GM19023 (cell line): ENCODE data around the gene ZHX3.
A peak's percentile ranks its signal among the peaks of the same experiment; 100 is the strongest.

Source experiments
- ATAC-seq: cut with Tn5 transposase; IDR thresholded peaks from one replicate; pipeline ENCODE4 v1.9.1; 2021; ENCODE audit warnings: mild to moderate bottlenecking, moderate library complexity; ENCODE audit not compliant: unreplicated experiment

ZHX3 gene, protein sequence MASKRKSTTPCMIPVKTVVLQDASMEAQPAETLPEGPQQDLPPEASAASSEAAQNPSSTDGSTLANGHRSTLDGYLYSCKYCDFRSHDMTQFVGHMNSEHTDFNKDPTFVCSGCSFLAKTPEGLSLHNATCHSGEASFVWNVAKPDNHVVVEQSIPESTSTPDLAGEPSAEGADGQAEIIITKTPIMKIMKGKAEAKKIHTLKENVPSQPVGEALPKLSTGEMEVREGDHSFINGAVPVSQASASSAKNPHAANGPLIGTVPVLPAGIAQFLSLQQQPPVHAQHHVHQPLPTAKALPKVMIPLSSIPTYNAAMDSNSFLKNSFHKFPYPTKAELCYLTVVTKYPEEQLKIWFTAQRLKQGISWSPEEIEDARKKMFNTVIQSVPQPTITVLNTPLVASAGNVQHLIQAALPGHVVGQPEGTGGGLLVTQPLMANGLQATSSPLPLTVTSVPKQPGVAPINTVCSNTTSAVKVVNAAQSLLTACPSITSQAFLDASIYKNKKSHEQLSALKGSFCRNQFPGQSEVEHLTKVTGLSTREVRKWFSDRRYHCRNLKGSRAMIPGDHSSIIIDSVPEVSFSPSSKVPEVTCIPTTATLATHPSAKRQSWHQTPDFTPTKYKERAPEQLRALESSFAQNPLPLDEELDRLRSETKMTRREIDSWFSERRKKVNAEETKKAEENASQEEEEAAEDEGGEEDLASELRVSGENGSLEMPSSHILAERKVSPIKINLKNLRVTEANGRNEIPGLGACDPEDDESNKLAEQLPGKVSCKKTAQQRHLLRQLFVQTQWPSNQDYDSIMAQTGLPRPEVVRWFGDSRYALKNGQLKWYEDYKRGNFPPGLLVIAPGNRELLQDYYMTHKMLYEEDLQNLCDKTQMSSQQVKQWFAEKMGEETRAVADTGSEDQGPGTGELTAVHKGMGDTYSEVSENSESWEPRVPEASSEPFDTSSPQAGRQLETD

DNA sequence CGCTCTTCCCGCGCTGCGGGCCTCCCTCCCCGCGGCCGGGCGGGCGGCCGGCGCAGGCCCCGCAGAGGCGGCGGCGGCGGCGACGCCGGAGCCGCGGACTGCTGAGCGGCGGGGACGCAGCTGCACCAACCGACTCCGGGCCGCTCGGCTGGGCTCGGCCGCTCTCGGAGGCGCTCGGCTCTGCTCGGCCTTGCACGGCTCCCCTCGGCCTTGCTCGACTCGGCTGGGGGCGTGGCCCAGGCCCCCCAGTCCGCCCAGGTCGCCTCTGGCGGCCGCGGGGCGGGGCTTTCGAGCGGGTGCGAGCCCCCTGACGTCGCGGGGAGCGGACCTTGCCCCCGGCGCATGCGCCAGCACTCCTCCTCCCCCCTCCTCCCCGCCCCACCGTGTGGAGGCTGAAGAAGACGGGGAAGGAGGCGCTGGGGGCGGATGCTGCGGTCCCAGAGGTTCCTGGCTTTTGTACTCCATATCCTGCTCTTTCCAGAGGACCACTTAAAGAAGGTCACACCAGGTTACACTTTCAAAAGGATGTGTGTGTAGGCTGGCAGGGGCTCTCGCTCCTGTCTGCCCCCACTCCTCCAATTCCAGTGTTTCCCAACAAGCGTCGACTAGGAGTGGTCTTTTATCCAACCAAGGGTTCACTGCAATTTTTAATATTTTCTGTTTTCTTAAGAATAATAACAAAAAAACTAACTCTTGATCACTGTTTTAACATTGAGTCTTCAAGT is at the start of gene ZHX3:
TSS of gene ZHX3 (minus strand) at position 186 of the 725 bp plus-strand sequence. CDS start 112,815 bp downstream, outside the sequence.
- peak; percentile 97 for ATAC-seq

DNA sequence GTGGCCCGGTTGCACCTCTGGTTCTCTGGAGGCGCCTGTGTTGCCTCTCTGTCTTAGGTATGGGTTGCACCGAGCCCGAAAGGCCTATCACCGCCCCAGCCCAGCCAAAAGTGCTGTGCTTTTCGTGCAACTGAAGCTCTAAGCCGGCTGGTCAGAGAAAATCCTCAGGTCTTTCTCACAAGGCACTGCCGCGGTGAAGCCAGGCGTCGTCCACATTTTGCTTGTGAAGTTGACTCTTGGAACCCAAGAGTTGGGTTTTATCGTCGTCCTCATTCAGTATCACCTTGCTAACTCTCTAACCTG is 49.8 kb upstream of the ZHX3 start:
- ATAC-seq = no peak

DNA sequence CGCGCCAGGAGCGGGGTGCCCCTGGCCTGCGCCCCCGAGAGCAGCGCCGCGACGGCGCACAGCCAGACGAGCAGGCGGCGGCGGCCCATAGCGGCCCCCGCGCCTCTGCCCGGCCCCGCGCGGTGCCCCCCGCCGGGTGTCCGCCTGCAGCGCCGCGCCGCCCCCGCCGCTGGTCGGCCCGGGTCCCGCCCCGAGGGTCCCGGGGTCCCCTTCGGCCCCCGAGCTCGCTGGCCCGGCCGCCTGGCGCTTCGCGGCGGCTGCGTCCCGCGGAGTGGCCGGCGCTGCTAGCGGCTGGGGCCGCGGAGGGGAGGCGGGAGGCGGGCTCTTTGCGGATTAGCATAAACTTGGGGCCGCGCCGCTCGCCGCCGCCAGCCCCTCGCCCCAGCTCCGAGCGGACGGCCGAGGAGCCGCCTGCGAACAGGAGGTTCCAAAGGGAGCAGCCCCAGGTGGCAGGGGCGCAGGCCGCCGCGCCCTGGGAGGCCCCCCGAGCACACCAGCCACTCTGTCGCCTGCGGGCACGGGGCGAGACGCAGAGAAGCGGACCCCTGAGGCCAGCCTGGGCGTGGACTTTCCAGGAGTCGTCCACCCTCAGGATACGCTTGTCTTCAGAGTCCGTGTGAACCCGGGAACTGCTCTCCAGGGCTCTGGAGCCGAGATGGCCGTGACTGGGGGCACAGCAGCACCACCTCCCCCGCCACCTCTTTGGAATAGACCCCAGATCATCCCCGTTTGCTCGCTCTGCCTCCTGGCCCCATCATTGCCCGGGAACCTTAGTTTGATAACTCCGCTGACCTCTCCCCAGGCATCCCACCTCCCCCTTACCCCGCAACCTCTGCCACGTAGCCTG is 49.2 kb upstream of the ZHX3 start, which contains the start of gene EMILIN3:
TSS of gene EMILIN3 (minus strand) at position 273 of the 847 bp plus-strand sequence. CDS start at position 89, 184 bp downstream.
- ATAC-seq = no peak

DNA sequence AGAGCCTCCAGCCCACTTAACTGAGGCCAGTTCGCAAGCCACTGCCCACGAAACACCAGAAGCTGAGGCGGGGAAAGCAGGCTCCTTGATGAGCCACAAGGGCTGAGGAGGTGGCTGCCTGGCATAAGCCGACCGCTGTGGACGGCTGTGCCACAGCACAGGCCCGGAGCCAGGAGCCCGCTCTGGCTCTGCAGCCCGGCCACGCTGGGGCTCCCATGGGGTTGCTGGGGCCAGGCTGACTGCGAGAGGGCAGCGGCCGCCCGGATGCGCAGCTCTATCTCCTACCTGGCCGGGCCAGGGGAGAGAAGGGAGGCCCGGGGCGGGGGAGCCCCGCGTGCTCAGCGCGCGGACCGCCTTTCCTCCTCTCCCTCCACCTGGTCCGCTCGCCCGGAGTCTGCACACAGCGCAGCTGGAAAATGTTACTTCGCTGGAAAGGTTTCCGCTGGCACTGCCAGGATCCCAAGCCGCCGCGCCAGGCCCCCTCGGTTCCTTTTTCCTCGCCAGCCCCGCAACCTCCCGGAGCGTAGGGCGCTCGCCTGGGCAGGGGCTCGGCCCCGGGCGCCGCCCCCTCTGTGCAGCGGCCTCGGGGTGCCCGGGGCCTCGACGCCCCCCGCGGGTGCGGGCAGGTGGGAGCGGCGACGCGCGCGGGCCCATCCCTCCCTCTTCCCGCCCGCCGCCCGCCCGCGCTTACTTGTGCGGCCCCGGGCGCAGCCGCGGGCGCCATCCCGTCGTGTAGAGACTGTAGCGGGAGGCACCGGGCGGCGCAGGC is 48.4 kb upstream of the ZHX3 start:
- no peak for ATAC-seq

DNA sequence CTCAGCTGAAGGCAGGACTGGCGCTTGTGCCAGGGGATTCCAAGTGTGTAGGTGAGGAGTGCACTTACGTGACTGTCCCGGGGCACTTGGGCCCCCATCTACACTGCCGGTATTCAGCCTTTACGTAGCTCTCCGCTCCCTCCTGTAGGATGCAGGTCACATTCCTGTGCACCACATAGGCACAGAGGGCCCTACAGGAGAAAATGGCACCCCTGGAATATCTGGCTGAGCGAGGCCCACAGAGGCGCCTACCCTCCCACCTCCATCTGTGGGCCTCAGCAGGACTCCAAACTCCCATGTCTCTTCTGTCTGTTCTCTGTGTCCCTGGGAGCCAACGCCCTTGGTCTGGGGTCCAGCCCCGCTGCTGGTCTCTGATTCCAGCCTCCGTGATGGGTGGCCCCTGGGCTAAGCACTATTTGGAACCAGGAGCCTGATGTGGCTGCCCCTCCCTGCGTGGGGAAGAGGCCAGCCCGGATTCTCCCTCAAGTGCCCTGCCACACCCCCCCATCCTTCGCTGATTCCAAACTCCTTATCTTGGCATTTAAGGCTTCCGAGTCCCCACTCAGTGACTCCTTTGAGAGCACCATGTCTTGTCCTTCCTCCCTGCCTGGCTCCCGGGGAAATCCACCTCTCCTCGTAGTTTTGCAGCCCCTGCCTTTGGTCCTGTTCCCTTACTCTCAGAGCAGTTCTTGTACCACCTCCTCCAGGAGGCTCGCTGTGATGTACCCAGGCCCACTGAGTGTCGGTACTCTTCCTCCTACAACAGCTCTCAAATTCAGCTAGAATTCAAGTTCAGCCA is 47.6 kb upstream of the ZHX3 start:
- ATAC-seq = no peak

DNA sequence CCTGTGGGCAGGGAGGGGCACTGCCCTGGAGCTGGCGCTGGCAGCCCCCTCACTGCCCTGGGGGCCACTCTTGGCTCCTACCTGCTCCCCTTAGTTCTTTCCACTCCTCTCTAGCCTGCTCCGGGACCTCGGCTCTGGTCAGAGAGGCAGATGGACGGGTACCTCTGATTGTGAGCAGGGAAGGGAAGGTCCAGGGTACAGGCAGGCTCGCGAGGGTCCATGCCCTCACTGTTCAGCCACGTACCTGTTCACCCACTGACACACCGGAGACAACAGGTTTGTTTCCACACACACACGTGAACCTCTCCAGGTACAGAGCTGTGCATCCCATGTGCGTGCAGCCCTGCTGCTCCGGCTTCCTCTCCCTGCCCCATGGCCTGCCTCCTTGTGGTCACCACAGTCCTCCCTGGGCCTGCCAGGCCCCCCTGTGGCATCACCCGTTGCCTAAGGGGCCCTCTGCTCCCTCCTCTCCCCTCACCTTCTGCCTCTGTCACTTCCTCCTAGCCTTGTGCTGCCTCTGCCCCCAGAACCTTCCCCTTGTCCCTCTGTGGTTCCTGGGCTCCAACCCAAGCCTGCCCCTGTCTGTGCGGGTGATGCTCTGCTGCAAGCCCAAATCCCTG is 46.8 kb upstream of the ZHX3 start:
- no peak for ATAC-seq

DNA sequence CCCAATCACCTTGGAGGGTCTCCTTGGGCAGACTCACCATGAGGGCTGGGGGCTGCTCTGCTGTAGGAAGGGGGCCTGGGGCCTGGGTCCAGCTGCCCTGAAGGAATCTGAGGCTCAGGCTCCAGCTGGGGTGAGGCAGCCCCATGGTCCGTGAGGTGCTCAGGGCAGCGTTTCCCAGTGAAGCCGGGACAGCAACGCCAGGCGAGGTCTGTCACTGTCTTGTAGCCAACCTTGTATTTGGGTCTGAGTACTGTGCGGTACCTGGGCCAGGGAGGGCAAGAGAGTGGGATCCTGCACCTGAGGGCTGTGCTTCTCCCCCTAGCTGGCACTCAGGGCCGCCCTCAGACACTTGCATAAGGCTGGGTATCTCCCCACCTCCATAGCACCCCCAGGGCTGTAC is 46.1 kb upstream of the ZHX3 start:
- ATAC-seq = no peak

DNA sequence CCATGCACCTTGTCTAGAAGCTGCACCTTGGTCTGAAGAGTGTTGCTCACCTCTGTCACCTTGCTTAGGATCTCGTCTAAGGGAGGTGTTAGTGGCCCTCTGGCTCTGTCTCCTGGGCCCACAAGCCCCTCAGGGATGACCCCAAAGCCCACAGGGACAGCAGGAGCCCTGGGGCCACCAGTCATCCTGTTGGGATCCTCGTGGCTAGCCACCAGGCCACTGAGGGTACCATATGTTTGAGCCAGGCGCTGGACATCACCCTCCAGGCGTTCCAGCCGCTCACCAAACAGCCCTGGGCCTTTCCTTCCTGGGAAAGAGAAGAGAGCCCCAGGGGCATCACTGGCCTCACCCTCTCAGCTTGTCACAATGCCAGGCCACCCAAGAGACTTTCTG is 45.2 kb upstream of the ZHX3 start:
- ATAC-seq = no peak

DNA sequence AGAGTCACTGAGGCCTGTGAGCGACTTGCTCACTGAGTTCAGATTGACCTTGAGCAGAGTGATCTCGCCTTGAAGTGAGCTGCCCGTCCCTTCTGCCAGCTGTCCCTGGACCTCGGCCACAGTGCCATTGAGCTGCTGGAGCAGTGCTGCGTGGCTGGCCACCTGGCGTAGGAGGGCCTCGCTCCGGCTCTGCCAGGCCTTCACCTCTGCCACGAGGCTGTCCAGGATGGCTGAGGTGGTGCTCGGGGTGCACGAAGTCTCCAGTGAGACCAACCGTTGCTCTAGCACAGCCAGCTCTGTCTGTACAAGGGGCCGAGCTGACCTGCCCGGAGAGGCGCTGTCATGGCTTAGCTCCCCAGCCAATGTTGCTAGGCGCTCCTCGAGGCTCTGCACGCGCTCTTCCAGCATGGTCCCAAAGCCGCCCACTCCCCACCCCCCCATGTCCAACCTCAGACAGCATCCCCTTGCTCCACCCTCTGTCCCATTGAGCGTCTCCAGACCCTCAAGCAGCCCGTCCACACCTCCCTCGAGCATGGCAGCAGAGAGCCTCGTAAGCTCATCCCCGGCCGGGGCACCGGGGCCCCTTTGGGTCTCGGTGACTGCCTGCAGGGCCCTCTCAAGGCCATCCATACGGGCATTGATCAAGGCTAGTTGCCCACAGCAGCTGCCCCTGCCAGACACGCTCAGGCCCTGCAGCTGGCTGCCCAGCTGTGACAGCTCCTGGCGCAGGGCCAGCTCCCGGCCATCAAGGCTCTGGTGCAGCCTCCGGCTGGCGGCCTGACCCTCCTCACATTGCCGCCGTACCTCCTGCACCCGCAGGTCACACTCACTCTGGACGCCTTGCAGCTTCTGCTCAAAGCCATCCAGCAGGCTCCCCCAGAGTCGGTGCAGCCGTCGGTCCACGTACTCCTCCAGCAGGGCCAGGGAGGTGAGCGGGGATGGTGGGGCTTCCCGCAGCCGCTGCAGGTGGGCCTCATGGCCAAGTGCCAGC is 44.5 kb upstream of the ZHX3 start:
- no peak for ATAC-seq

DNA sequence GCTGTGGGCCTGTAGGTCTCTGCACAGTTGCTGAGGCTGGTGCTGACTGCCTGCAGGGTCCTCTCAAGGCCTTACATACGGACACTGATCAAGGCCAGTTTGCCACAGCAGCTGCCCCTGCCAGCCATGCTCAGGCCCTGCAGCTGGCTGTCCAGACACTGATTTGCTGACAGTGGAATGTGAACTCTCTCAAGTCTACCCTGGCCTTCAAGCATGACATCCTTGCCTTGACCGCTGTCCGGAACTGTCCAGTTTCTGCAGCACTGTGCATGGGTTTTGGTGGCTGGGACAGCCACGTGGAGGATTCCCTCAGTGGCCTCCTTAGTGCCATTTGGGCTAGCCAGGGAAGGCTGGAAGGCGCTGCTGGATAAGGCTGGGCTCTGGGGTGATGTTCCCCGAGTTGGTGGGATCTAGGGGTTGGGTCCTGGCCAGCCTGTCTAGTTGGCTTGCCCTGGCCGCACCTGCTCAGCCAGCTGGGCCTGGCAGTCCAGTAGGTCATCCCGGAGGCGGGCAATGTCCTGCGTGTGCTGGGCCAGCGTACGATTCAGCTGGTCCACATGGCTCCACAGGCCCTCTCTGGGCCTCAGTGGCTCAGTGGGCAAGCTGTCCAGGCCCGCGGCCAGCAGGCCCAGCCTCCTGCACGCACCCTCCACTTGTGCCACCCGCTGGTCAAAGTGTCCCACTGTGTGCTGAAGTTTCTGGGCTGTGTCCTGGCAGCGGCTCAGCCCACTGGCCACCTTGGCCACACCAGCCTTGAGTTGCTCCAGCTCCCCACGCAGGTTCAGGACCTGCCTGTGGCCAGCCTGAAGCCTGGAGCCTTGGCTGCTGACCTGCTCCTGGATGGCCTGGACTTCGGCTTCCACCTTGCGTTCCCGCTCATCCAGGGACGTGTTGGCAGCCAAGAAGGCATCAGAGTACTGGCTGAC is 43.6 kb upstream of the ZHX3 start:
- no peak for ATAC-seq

DNA sequence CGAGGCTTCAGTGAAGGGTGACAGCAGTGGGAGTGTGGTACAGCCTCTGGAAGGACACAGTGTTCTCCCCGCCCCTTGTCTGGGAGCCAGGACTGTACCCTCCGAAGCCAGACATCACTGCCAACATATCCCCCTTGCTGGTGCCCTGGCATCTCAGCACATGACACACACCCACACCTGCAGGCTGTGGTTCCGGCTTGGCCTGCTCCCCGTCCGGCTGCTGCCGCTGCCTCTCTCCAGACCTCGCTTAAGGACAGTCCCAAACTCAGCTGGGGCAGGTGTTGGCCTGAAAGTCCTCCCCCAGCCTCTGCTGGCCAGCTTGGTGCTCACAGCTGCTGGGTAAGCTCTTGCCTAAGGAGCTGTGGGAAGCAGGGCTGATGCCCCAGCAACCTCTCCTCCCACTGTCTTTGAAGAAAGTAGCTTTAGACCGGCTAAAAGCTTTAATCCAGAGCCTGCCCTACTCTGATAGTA is 42.0 kb upstream of the ZHX3 start:
- no peak for ATAC-seq

DNA sequence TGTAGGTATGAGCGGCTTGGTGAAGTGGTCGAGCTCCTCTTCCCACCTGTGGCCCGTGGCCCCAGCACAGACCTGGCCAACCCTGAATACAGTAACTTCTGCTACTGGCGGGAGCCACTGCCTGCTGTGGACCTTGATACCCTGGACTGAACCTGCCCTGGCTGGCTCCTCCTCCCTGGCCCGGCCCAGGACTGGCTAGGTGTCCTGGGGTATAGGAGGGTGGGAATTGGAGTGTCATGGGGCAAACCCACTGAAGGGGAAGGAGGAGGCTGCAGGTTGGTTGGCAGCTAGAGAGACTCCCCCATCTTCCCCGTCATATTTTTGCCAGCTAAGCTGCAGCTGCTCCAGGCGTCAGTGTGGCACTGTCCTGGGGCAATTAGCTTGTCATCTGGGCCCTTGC is 41.2 kb upstream of the ZHX3 start:
- ATAC-seq = no peak

DNA sequence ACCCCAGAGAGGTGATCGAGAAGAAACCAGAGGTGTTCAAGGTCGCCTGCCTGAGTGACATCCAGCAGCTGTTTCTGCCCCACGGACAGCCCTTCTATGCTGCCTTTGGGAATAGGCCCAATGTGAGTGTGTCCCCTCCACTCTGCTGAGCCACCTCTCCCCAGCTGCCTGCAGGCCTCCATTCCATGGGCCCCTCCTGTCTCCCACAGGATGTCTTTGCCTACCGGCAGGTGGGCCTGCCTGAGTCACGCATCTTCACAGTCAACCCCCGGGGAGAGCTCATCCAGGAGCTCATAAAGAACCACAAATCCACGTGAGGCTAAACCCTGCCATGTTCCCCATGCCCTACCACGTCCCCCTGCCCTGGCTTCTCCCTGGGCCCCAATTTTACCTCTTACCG is 40.7 kb upstream of the ZHX3 start:
- no peak for ATAC-seq

DNA sequence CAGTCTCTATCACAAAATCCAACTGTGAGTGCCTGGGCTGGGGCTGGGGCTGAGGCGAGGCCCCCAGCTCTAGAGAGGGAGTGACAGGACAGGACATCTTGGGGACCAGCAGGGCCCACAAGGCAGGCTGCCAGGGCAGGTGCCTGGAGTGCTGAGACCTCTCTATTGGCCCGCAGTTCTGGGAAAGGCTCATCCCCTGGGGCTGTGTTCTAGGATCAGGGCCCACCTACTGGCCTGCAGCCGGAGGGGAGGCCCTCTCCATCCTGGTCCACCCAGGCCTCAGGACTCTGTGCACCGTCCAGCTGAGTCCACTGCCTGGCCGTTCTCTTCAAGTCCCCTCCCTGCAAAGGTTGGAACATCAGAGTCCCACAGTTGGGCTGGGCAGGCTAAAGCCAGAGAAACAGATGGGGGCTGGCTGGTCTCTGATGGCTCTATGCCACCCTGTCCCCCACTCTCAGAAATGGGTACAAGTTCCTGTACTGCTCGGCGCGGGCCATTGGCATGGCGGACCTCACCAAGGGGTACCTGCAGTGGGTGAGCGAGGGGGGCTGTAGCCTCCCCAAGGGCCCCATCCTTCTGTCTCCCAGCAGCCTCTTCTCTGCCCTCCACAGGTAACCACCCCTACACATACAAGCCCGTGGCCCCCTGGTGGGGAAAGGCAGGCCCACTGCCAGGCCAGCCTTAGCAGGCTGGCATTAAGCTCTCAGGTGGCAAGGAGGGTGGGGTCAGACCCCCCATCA is 40.1 kb upstream of the ZHX3 start:
- ATAC-seq = no peak

DNA sequence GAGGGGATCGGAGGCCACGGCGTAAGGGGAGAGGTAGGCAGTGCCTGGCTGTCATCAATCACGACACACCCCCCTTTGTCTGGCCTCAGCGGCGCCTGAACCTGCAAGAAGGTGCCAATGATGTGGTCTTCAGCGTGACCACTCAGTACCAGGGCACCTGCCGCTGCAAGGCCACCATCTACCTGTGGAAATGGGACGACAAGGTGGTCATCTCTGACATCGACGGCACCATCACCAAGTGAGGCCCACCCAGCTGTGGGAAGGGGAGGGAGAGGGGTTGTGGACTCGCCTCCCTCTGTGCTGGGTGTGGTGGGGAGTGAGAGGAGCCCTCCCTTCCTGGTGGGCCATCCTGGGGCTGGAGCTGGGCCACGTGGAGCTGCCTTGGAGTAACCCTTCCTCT is 39.4 kb upstream of the ZHX3 start:
- no peak for ATAC-seq
